CD14-positive monocyte (primary cell): ENCODE measurements around the gene KLHL22. TPM values are rescaled to one million over a fixed set of nuclear protein-coding genes. Genes with fewer than 3 reads are reported as not detected.
"Not testable (repeated sequence)": the region's sequence is repeated elsewhere in the genome, so short reads cannot be mapped to it uniquely, and the experiment has no call there.

ENCODE experiments used
- DNase-seq, 3 donors: peaks; one replicate each; pipeline ENCODE4 v3.0.0-alpha.2; 2011 to 2022
- H2AFZ ChIP-seq: 2 replicates; pipeline ENCODE4 v1.6.0; 2012; ENCODE audit warnings: mild to moderate bottlenecking, low read depth, low read length, inconsistent platforms; ENCODE audit not compliant: insufficient read depth, poor library complexity, severe bottlenecking
- H3K27ac ChIP-seq, 2 donors: 1 replicate in 1 of 2; 2 replicates in 1 of 2; pipeline ENCODE4 v1.5.1; 2012 to 2013; ENCODE audit warnings: low read length in 2 of 2, control low read depth in 1 of 2, inconsistent platforms in 1 of 2, low read depth in 1 of 2, mild to moderate bottlenecking in 1 of 2
- H3K27me3 ChIP-seq, 2 donors: one replicate each; pipeline versions ENCODE4 v1.6.0 to v1.6.1; 2011 to 2013; ENCODE audit warnings: low read length in 2 of 2; ENCODE audit not compliant: control insufficient read depth in 2 of 2, insufficient read depth in 2 of 2
- H3K36me3 ChIP-seq, 2 donors: replicated peaks in 1 of 2; 1 replicate in 1 of 2; 2 replicates in 1 of 2; pipeline versions ENCODE4 v1.5.1 to v1.6.1; 2012 to 2013; ENCODE audit warnings: low read length in 2 of 2, control low read depth in 1 of 2, inconsistent platforms in 1 of 2, mild to moderate bottlenecking in 1 of 2; ENCODE audit not compliant: insufficient read depth in 2 of 2, control insufficient read depth in 1 of 2
- H3K4me1 ChIP-seq, 2 donors: 1 replicate in 1 of 2; 2 replicates in 1 of 2; pipeline versions ENCODE4 v1.5.1 to v1.6.1; 2012 to 2013; ENCODE audit warnings: low read length in 2 of 2, control low read depth in 1 of 2, inconsistent platforms in 1 of 2, mild to moderate bottlenecking in 1 of 2, moderate library complexity in 1 of 2; ENCODE audit not compliant: insufficient read depth in 2 of 2, control insufficient read depth in 1 of 2
- H3K4me2 ChIP-seq: replicated peaks from 2 replicates; pipeline ENCODE3; 2012; ENCODE audit warnings: low read length, moderate library complexity, mild to moderate bottlenecking; ENCODE audit not compliant: poor library complexity, severe bottlenecking; ENCODE audit errors: extremely low read depth
- H3K4me3 ChIP-seq, 3 experiments: fragments of 200-600 bp in 1 of 3; sonication (generic) in 1 of 3; replicated peaks in 1 of 3; 1 replicate in 2 of 3; 2 replicates in 1 of 3; pipeline ENCODE4 v1.5.1; 2011 to 2013; ENCODE audit warnings: low read length in 3 of 3, mild to moderate bottlenecking in 3 of 3, control low read depth in 2 of 3, low read depth in 2 of 3, inconsistent platforms in 1 of 3, moderate library complexity in 1 of 3
- H3K79me2 ChIP-seq: 2 replicates; pipeline ENCODE4 v1.6.0; 2012; ENCODE audit warnings: mild to moderate bottlenecking, control low read depth, inconsistent platforms, low read length, moderate library complexity; ENCODE audit not compliant: insufficient read depth
- H3K9ac ChIP-seq: 2 replicates; pipeline ENCODE4 v1.6.0; 2017; ENCODE audit warnings: low read length, mild to moderate bottlenecking; ENCODE audit not compliant: insufficient read depth, poor library complexity, severe bottlenecking
- H3K9me3 ChIP-seq, 2 donors: replicated peaks in 1 of 2; 1 replicate in 1 of 2; 2 replicates in 1 of 2; pipeline versions ENCODE4 v1.5.1 to v1.6.1; 2012 to 2013; ENCODE audit warnings: low read length in 2 of 2, control low read depth in 1 of 2; ENCODE audit not compliant: control insufficient read depth in 1 of 2, insufficient read depth in 1 of 2
- H4K20me1 ChIP-seq: 2 replicates; pipeline ENCODE4 v1.6.0; 2012; ENCODE audit warnings: mild to moderate bottlenecking, low read length, control low read depth, moderate library complexity; ENCODE audit not compliant: insufficient read depth
- H3K27ac Mint-ChIP-seq, 7 donors: one replicate each; pipeline ENCODE4 v1.8.0; 2020; ENCODE audit warnings: mild to moderate bottlenecking in 7 of 7, mixed read lengths in 7 of 7, moderate library complexity in 6 of 7, inconsistent platforms in 2 of 7
- H3K27me3 Mint-ChIP-seq, 3 donors: one replicate each; pipeline ENCODE4 v1.8.0; 2021 to 2022; ENCODE audit warnings: low read depth in 3 of 3, mild to moderate bottlenecking in 3 of 3, mixed read lengths in 3 of 3, moderate library complexity in 3 of 3, inconsistent platforms in 1 of 3
- H3K36me3 Mint-ChIP-seq, 2 donors: one replicate each; pipeline ENCODE4 v1.8.0; 2020; ENCODE audit warnings: mixed read lengths in 2 of 2, inconsistent platforms in 1 of 2, mild to moderate bottlenecking in 1 of 2
- H3K4me1 Mint-ChIP-seq: one replicate; pipeline ENCODE4 v1.8.0; 2020; ENCODE audit warnings: mild to moderate bottlenecking, mixed read lengths
- H3K4me3 Mint-ChIP-seq, 2 donors: one replicate each; pipeline ENCODE4 v1.8.0; 2020; ENCODE audit warnings: mild to moderate bottlenecking in 2 of 2, mixed read lengths in 2 of 2, moderate library complexity in 1 of 2
- H3K9me3 Mint-ChIP-seq, 7 donors: one replicate each; pipeline ENCODE4 v1.8.0; 2020 to 2022; ENCODE audit warnings: mixed read lengths in 7 of 7, mild to moderate bottlenecking in 6 of 7, moderate library complexity in 6 of 7, inconsistent platforms in 2 of 7
- CTCF ChIP-seq: fragments of 200-600 bp; IDR thresholded peaks from one replicate; pipeline ENCODE4 v1.8.0; 2022; ENCODE audit warnings: antibody characterized with exemption, mild to moderate bottlenecking
- WGBS: methylation state at CpG from one replicate; pipeline ENCODE4 v1.1.5; 2013; ENCODE audit warnings: missing lambda C conversion rate; ENCODE audit not compliant: insufficient coverage; 5-methylcytosine and 5-hydroxymethylcytosine counted together
- intact Hi-C, 2 donors: fragments of 100-400 bp; cut with micrococcal nuclease; formaldehyde crosslinking; loops; one replicate each; pipeline versions ENCODE4 v1.15.0 to v1.15.1; 2023
- polyA plus RNA-seq, 3 donors: library from polyadenylated mRNA; depleted of rRNA in 1 of 3; unstranded in 2 of 3; stranded (reverse) in 1 of 3; fragments of 300-500 nt in 2 of 3; fragments of >200 nt in 1 of 3; fragmentation: Illumina TruSeq in 2 of 3; gene quantifications; 1 replicate in 2 of 3; 2 replicates in 1 of 3; pipeline ENCODE4 v1.2.3, GENCODE V29; 2012 to 2021

Gene KLHL22
- polyA plus RNA-seq, 3 donors = 7.8 to 15.6 (median 9.2) TPM

GRCh38 chr22:20542736-20543135 is 47.1 kb upstream of the KLHL22 start:
- Mint-ChIP-seq H3K4me3 (no peak overlapping the region), H3K27me3 (peaks cover 0 to 2% (median 0%) of the 10 kb centered on the region in 3 donors), H3K4me1 (no peaks in the 10 kb centered on the region), H3K9me3 (no peaks in the 10 kb centered on the region), H3K27ac (no peak overlapping the region), H3K36me3 (peaks cover 63 to 84% of the 10 kb centered on the region in 2 donors)
- Histone ChIP-seq H3K27me3 (no peaks in the 10 kb centered on the region), H3K9me3 (no peaks in the 10 kb centered on the region), H3K36me3 (peaks cover 40 to 81% of the 10 kb centered on the region in 2 donors), H4K20me1 (peaks cover 97% of the 10 kb centered on the region), H3K4me1 (no peaks in the 10 kb centered on the region), H3K4me3 (no peak overlapping the region), H3K27ac (peak overlapping the region in 1 of 2 donors; percentile 2), H3K4me2 (no peak overlapping the region), H2AFZ (no peak overlapping the region), H3K9ac (no peak overlapping the region), H3K79me2 (peaks cover 84% of the 10 kb centered on the region)
- intact Hi-C loops = no loop called here
- no peak for DNase-seq
- no peak for TF ChIP-seq CTCF

GRCh38 chr22:20542055-20542454 is 46.5 kb upstream of the KLHL22 start:
- Histone ChIP-seq H2AFZ (no peak overlapping the region), H3K4me1 (no peaks in the 10 kb centered on the region), H3K36me3 (peaks cover 47 to 88% of the 10 kb centered on the region in 2 donors), H4K20me1 (peaks cover 97% of the 10 kb centered on the region), H3K27ac (no peak overlapping the region), H3K9ac (no peak overlapping the region), H3K4me2 (no peak overlapping the region), H3K79me2 (peaks cover 84% of the 10 kb centered on the region), H3K9me3 (no peaks in the 10 kb centered on the region), H3K27me3 (no peaks in the 10 kb centered on the region), H3K4me3 (no peak overlapping the region)
- TF ChIP-seq CTCF = no peak
- Mint-ChIP-seq H3K4me1 (no peaks in the 10 kb centered on the region), H3K36me3 (peaks cover 69 to 88% of the 10 kb centered on the region in 2 donors), H3K27me3 (peaks cover 0 to 2% (median 0%) of the 10 kb centered on the region in 3 donors), H3K27ac (peak overlapping the region in 1 of 7 donors; percentile 49), H3K4me3 (no peak overlapping the region), H3K9me3 (no peaks in the 10 kb centered on the region)
- intact Hi-C loops = no loop called here
- DNase-seq = no peak
- no CpG with 5 or more reads among the region's 3 CpGs for whole genome bisulfite sequencing

- H3K79me2 ChIP-seq = peaks cover 79% of the 10 kb centered on the region
- DNase-seq, H3K4me3 ChIP-seq, H3K27me3 ChIP-seq, H3K4me2 ChIP-seq, H3K9me3 ChIP-seq, intact Hi-C loops, H2AFZ ChIP-seq, H3K27me3 Mint-ChIP-seq, H3K4me1 ChIP-seq, H3K4me3 Mint-ChIP-seq, H3K9me3 Mint-ChIP-seq, H3K9ac ChIP-seq, H3K4me1 Mint-ChIP-seq, H3K27ac ChIP-seq, H3K27ac Mint-ChIP-seq: not testable (repeated sequence)
- peaks cover 50 to 69% of the 10 kb centered on the region in 2 donors for H3K36me3 ChIP-seq
- peaks cover 97% of the 10 kb centered on the region for H4K20me1 ChIP-seq
- H3K36me3 Mint-ChIP-seq = peaks cover 52 to 75% of the 10 kb centered on the region in 2 donors
- 100% methylated on average over 3 of the region's 8 CpGs for WGBS
Observed at GRCh38 chr22:20538875-20539274, 43.3 kb upstream of the KLHL22 start.
